Osteoblast (primary cell): ENCODE data around the gene PRSS36. TPM values are rescaled to one million over a fixed set of nuclear protein-coding genes. Genes with fewer than 3 reads are reported as not detected.

ENCODE experiments used
- DNase-seq: peaks from one replicate; pipeline ENCODE4 v3.0.0; 2011; ENCODE audit warnings: low spot score, mixed read lengths; ENCODE audit not compliant: insufficient read length; ENCODE audit errors: missing footprints
- H2AFZ ChIP-seq: 2 replicates; pipeline ENCODE4 v1.6.0; 2011; ENCODE audit warnings: mild to moderate bottlenecking, low read length
- H3K27ac ChIP-seq: 2 replicates; pipeline ENCODE4 v1.5.1; 2011; ENCODE audit warnings: mild to moderate bottlenecking, low read depth, low read length, moderate library complexity
- H3K27me3 ChIP-seq: 2 replicates; pipeline ENCODE4 v1.6.0; 2012; ENCODE audit warnings: mild to moderate bottlenecking, control low read depth, inconsistent platforms, low read length, moderate library complexity; ENCODE audit not compliant: insufficient read depth
- H3K36me3 ChIP-seq: 2 replicates; pipeline ENCODE4 v1.5.1; 2011; ENCODE audit warnings: mild to moderate bottlenecking, low read length, control low read depth, moderate library complexity; ENCODE audit not compliant: insufficient read depth
- H3K4me1 ChIP-seq: 2 replicates; pipeline ENCODE4 v1.5.1; 2011; ENCODE audit warnings: mild to moderate bottlenecking, low read length, control low read depth, moderate library complexity; ENCODE audit not compliant: insufficient read depth
- H3K4me2 ChIP-seq: 2 replicates; pipeline ENCODE4 v1.6.0; 2011; ENCODE audit warnings: mild to moderate bottlenecking, low read length; ENCODE audit not compliant: insufficient read depth
- H3K4me3 ChIP-seq: fragments of 200-600 bp; sonication (generic); 3 replicates; pipeline ENCODE4 v1.5.1; 2012; ENCODE audit warnings: mild to moderate bottlenecking, low read length, inconsistent platforms; ENCODE audit not compliant: insufficient read depth
- H3K79me2 ChIP-seq: 2 replicates; pipeline ENCODE4 v1.6.0; 2012; ENCODE audit warnings: mild to moderate bottlenecking, low read length, control low read depth, inconsistent platforms; ENCODE audit not compliant: insufficient read depth
- H3K9me3 ChIP-seq: 2 replicates; pipeline ENCODE4 v1.5.1; 2011; ENCODE audit warnings: low read depth, low read length, control low read depth
- H4K20me1 ChIP-seq: 2 replicates; pipeline ENCODE4 v1.6.0; 2012; ENCODE audit warnings: mild to moderate bottlenecking, low read length, control low read depth; ENCODE audit not compliant: insufficient read depth
- CTCF ChIP-seq: IDR thresholded peaks from 2 replicates; pipeline ENCODE4 v1.5.1; 2011; ENCODE audit warnings: mild to moderate bottlenecking, low read depth, low read length, moderate library complexity; ENCODE audit errors: extremely low read depth
- total RNA-seq: library from RNA; depleted of rRNA; stranded (reverse); fragments of >200 nt; gene quantifications from 2 replicates; pipeline ENCODE4 v1.2.3, GENCODE V29; 2012

Gene PRSS36
- total RNA-seq, 1 donor: not detected

GRCh38 chr16:31143694-31144148, 6.1 kb downstream of the PRSS36 start:
- Histone ChIP-seq H3K27ac (no peak overlapping the region), H4K20me1 (no peaks in the 10 kb centered on the region), H3K36me3 (no peaks in the 10 kb centered on the region), H3K4me2 (no peak overlapping the region), H3K79me2 (no peaks in the 10 kb centered on the region), H3K27me3 (peaks cover 25% of the 10 kb centered on the region), H3K4me3 (no peak overlapping the region), H3K4me1 (peaks cover 15% of the 10 kb centered on the region), H2AFZ (no peak overlapping the region), H3K9me3 (no peaks in the 10 kb centered on the region)
- no peak for TF ChIP-seq CTCF
- peak; percentile 58 for DNase-seq

GRCh38 chr16:31143011-31143693, 6.7 kb downstream of the PRSS36 start:
- no peak for TF ChIP-seq CTCF
- H3K36me3 ChIP-seq: no peaks in the 10 kb centered on the region

GRCh38 chr16:31142109-31143010, 7.5 kb downstream of the PRSS36 start:
- Histone ChIP-seq H3K27me3 (peaks cover 13% of the 10 kb centered on the region), H3K4me1 (peaks cover 19% of the 10 kb centered on the region), H3K9me3 (no peaks in the 10 kb centered on the region), H3K36me3 (no peaks in the 10 kb centered on the region), H4K20me1 (no peaks in the 10 kb centered on the region), H3K4me3 (peak overlapping the region; percentile 70), H3K27ac (peak overlapping the region; percentile 74), H3K4me2 (peak overlapping the region; percentile 96), H2AFZ (peak overlapping the region; percentile 92), H3K79me2 (no peaks in the 10 kb centered on the region)
- peak; percentile 100 for DNase-seq
- peak; percentile 80 for TF ChIP-seq CTCF

More at GRCh38 chr16:31143011-31143693, 6.7 kb downstream of the PRSS36 start:
- peak overlapping the region; percentile 70 for H3K4me3 ChIP-seq
- H3K4me1 ChIP-seq: peaks cover 19% of the 10 kb centered on the region
- H4K20me1 ChIP-seq: no peaks in the 10 kb centered on the region
- no peak overlapping the region for H3K27ac ChIP-seq
- no peaks in the 10 kb centered on the region for H3K9me3 ChIP-seq
- no peaks in the 10 kb centered on the region for H3K79me2 ChIP-seq
- peak; percentile 53 for DNase-seq
- peaks cover 21% of the 10 kb centered on the region for H3K27me3 ChIP-seq
- H2AFZ ChIP-seq: peak overlapping the region; percentile 90
- peak overlapping the region; percentile 84 for H3K4me2 ChIP-seq
